Jurkat, Clone E6-1 (cell line): ENCODE measurements around the gene ETV1.

Source experiments
- DNase-seq: peaks from one replicate; pipeline ENCODE4 v3.0.0-alpha.2; 2011; ENCODE audit warnings: low read depth, low spot score
- H3K4me3 ChIP-seq: 2 replicates; pipeline ENCODE4 v1.5.1; 2011; ENCODE audit warnings: mild to moderate bottlenecking, low read length, control low read depth, moderate library complexity

The ETV1 gene

DNA sequence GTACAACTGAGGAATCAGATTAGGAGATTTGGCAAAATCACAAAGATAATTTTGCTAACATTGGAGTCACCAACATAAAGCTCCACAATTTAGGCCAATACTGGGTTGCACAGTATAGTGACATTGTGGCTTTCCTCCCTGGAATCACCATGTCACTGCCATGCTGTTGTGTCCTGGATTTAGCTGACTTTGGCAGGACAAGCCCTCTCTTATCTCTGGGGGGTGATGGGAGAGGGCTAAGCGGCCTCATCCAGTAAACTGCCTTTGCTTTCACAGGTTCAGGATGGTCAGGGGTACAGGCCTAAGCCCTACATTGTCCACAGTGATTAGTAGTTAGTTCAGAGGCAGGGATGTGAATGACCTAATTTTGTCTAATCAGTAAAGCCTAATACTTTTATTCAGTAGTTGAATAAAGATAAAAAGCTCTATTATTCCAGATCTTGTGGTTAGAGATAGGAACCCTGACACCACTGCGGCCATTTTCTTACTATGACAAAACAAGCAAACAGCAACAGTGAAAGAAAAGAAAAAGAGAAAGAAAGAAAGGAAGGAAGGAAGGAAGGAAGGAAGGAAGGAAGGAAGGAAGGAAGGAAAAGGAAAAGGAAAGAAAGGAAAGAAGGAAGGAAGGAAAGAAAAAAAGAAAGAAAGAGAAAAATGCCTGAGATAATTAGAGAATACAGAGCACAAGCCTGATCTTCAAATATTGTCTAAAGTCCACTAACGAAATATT is 140.1 kb downstream of the ETV1 start:
- no peak overlapping the region for H3K4me3 ChIP-seq
- DNase-seq, result no peak

GRCh38 chr7:13848681-13849131 is 140.8 kb downstream of the ETV1 start:
- H3K4me3 ChIP-seq, result no peak overlapping the region

GRCh38 chr7:13846386-13846785 is 143.1 kb downstream of the ETV1 start:
- no peak for DNase-seq
- H3K4me3 ChIP-seq, result no peak overlapping the region

More at GRCh38 chr7:13848681-13849131, 140.8 kb downstream of the ETV1 start:
- no peak for DNase-seq

- no peak overlapping the region for H3K4me3 ChIP-seq
- no peak for DNase-seq
These were observed 143.9 kb downstream of the ETV1 start for GRCh38 chr7:13845601-13846000.

DNA sequence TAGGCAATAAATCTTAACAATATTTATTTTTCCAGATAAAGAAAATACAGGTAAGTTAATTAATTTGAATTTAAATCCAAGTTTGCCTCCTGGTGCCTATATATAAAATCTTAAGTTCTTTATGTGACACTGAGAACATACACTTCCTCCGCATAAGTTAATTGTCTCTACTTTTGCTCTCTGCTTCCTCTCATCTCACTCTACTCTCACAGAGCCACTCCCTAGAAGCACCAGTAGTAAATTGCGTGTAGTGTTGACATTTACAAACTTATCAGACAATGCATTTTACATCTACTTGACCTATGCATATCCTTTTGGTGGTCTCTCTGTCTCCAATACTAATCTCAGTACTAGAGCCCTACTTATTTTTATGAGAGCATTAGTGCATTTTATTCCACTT is 144.5 kb downstream of the ETV1 start:
- H3K4me3 ChIP-seq, result no peak overlapping the region
- DNase-seq, result no peak

DNA sequence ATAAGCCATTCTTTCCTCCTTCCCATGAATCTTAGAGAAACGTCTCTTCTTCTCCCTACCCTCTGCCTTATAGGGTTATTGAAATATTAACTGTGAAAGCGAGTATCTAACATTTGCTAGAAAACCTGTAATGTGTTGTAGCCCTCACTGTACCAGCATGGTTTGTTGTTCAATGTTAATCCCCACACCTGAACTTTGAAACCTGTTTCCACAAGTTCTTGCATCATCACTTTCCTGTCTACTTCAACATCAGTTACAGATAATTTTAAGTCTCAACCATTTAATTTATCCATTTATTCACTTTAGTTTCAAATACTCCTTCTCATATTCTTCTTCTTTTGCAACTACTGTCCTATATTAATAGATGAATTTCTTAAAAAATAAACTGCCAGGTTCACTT is 148.2 kb downstream of the ETV1 start:
- DNase-seq, result no peak
- H3K4me3 ChIP-seq, result no peak overlapping the region
